ENCODE measurements around the gene OR5AU1. TPM values are rescaled to one million over a fixed set of nuclear protein-coding genes. Genes with fewer than 3 reads are reported as not detected.

OR5AU1 gene
- polyA plus RNA-seq, 2 of the 4 experiments (the other 2 are of a cell fraction) = not detected

- DNase-seq (ENCODE audit: low read depth in 1 of 2, low spot score in 1 of 2) = no peak
- CTCF ChIA-PET = interaction anchor here (1.3 kb wide), 1 partner anchor 135 kb away, joined by 6 read pairs; no protein-coding TSS in a partner anchor
- H3K4me1 ChIP-seq = no peaks in the 10 kb centered on the region
- no peak for TF ChIP-seq TFCP2L1 (CRISPR knock-in tag; IDR thresholded peaks at IDR 0.05)
- no peak for TF ChIP-seq SMC3 (IDR thresholded peaks at IDR 0.05)
- no peak for TF ChIP-seq ESRRA (IDR thresholded peaks at IDR 0.05; ENCODE audit: borderline replicate concordance, low read length)
- no peak for TF ChIP-seq CBX2 (IDR thresholded peaks at IDR 0.05; ENCODE audit: borderline replicate concordance, low read depth)
- TF ChIP-seq EP300 (IDR thresholded peaks at IDR 0.05) = no peak
- TF ChIP-seq RAD21 (conservative IDR thresholded peaks at IDR 0.05 in 1 of 2, IDR thresholded peaks at IDR 0.05 in 1 of 2) = no peak
- no peak for TF ChIP-seq FOSB (CRISPR knock-in tag; IDR thresholded peaks at IDR 0.05)
- no peak for TF ChIP-seq KDM5A (IDR thresholded peaks at IDR 0.05)
- no peak for TF ChIP-seq ZFP36 (IDR thresholded peaks at IDR 0.05; ENCODE audit: borderline replicate concordance, partially characterized antibody)
- TF ChIP-seq NR3C1 (IDR thresholded peaks at IDR 0.05) = no peak
- no peak for ATAC-seq
- H3K4me3 ChIP-seq = no peak overlapping the region
- H3K27ac ChIP-seq = no peak overlapping the region
- POLR2A ChIA-PET = no interaction called here
- 49% methylated on average over 4 of the region's 4 CpGs for WGBS (ENCODE audit: missing lambda C conversion rate)
- no peak for FAIRE-seq
- H3K4me2 ChIP-seq = no peak overlapping the region
- peaks cover 12% of the 10 kb centered on the region for H3K9me3 ChIP-seq
These were observed 6.1 kb downstream of the OR5AU1 start for GRCh38 chr14:21149641-21150367.

DNA sequence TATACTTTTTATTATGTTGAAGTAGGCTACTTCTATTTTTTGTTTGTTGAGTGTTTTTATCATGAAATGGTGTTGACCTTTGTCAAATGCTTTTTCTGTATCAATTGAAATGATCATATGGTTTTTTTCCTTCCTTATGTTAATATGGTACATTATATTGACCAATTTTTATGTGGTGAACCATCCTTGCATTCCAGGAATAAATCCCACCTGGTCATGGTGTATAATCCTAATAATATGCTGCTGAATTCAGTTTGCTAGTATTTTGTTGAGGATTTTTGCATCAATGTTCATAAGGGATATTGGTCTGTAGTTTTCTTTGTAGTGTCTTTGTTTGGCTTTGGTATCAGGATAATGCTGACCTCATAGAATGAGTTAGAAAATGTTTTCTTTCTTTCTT lies 10.4 kb downstream of the OR5AU1 start:
- H3K27ac ChIP-seq = no peak overlapping the region
- ChIA-PET CTCF (interaction anchor here (0.7 kb wide), 1 partner anchor 9 kb away, joined by 3 read pairs; no protein-coding TSS in a partner anchor), POLR2A (no interaction called here)
- no peak overlapping the region for H3K4me3 ChIP-seq
- no peak for TF ChIP-seq ZNF302 (CRISPR knock-in tag; IDR thresholded peaks at IDR 0.05)
- DNase-seq (ENCODE audit: low read depth in 1 of 2, low spot score in 1 of 2) (no peak), ATAC-seq (no peak), FAIRE-seq (peak; percentile 61)
- peaks cover 19% of the 10 kb centered on the region for H3K9me3 ChIP-seq
- no peaks in the 10 kb centered on the region for H3K4me1 ChIP-seq
- H3K4me2 ChIP-seq = no peak overlapping the region

DNA sequence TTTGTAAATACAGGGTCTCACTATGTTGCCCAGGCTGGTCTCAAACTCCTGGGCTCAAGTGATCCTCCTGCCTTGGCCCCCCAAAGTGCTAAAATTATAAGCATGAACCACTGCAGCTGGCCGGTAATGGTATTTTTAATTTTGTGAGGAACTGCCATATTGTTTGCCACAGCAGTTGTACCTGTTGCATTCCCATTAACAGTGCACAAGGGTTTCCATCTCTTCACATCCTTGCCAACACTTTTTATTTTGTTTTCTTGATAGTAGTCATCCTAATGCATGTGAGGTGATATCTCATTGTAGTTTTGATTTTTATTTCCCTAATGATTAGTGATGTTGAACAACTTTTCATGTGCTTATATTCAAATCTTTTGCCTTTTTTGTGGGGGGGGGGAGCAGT lies 13.5 kb downstream of the OR5AU1 start:
- FAIRE-seq (no peak), DNase-seq (ENCODE audit: low read depth in 1 of 2, low spot score in 1 of 2) (no peak), ATAC-seq (no peak)
- Histone ChIP-seq H3K4me3 (no peak overlapping the region), H3K9me3 (peaks cover 19% of the 10 kb centered on the region), H3K27ac (no peak overlapping the region), H3K4me2 (no peak overlapping the region), H3K4me1 (no peaks in the 10 kb centered on the region)
- POLR2A ChIA-PET = no interaction called here
- no peak for TF ChIP-seq SREBF2 (IDR thresholded peaks at IDR 0.05)
- TF ChIP-seq RCOR1 (IDR thresholded peaks at IDR 0.05; ENCODE audit: low read depth, low read length) = no peak
- TF ChIP-seq HDAC2 (IDR thresholded peaks at IDR 0.05) = no peak
- no peak for TF ChIP-seq ZNF302 (CRISPR knock-in tag; IDR thresholded peaks at IDR 0.05)
- TF ChIP-seq TP53 (CRISPR knock-in tag; IDR thresholded peaks at IDR 0.05) = no peak
- TF ChIP-seq BHLHE40 (IDR thresholded peaks at IDR 0.05; ENCODE audit: low read depth, low read length) = no peak
- CTCF ChIA-PET = interaction anchor here (1.2 kb wide), 1 partner anchor 128 kb away, joined by 3 read pairs; no protein-coding TSS in a partner anchor
- WGBS (ENCODE audit: missing lambda C conversion rate) = 92% methylated on average over 1 of the region's 1 CpG

- TF ChIP-seq TFCP2L1 (CRISPR knock-in tag; IDR thresholded peaks at IDR 0.05) (no peak), CHD4 (IDR thresholded peaks at IDR 0.05; ENCODE audit: borderline replicate concordance) (no peak), ZNF302 (CRISPR knock-in tag; IDR thresholded peaks at IDR 0.05) (no peak), RAD21 (conservative IDR thresholded peaks at IDR 0.05 in 1 of 2, IDR thresholded peaks at IDR 0.05 in 1 of 2) (peak; percentile 43 to 50; a peak in 4 of 5 replicates), HES2 (IDR thresholded peaks at IDR 0.05) (no peak), SMC3 (IDR thresholded peaks at IDR 0.05) (peak; percentile 49), NFE2L2 (conservative IDR thresholded peaks at IDR 0.05; ENCODE audit: low read length) (no peak)
- TF ChIP-seq, protein P1, sequence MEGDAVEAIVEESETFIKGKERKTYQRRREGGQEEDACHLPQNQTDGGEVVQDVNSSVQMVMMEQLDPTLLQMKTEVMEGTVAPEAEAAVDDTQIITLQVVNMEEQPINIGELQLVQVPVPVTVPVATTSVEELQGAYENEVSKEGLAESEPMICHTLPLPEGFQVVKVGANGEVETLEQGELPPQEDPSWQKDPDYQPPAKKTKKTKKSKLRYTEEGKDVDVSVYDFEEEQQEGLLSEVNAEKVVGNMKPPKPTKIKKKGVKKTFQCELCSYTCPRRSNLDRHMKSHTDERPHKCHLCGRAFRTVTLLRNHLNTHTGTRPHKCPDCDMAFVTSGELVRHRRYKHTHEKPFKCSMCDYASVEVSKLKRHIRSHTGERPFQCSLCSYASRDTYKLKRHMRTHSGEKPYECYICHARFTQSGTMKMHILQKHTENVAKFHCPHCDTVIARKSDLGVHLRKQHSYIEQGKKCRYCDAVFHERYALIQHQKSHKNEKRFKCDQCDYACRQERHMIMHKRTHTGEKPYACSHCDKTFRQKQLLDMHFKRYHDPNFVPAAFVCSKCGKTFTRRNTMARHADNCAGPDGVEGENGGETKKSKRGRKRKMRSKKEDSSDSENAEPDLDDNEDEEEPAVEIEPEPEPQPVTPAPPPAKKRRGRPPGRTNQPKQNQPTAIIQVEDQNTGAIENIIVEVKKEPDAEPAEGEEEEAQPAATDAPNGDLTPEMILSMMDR (IDR thresholded peaks at IDR 0.05) = peak; percentile 75
- TF ChIP-seq, protein P2, sequence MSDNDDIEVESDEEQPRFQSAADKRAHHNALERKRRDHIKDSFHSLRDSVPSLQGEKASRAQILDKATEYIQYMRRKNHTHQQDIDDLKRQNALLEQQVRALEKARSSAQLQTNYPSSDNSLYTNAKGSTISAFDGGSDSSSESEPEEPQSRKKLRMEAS (IDR thresholded peaks at IDR 0.05) = no peak
- 8% methylated on average over 1 of the region's 1 CpG for WGBS (ENCODE audit: missing lambda C conversion rate)
- Histone ChIP-seq H3K4me2 (no peak overlapping the region), H3K4me1 (no peaks in the 10 kb centered on the region), H3K9me3 (no peaks in the 10 kb centered on the region), H3K27ac (no peak overlapping the region), H3K4me3 (no peak overlapping the region)
- FAIRE-seq (peak; percentile 18), ATAC-seq (peak in 1 of 2 experiments; percentile 48; a peak in 1 of 6 replicates), DNase-seq (ENCODE audit: low read depth in 1 of 2, low spot score in 1 of 2) (peak; percentile 20 to 50)
- ChIA-PET POLR2A (no interaction called here), CTCF (interaction anchor here (0.7 to 4.2 kb wide), 13 partner anchors 10 to 120 kb away, joined by 3 to 34 read pairs (median 6); partner anchors contain the start of gene OR5AU1)
These were observed 19.8 kb downstream of the OR5AU1 start for GRCh38 chr14:21136024-21136423.
